Colonic mucosa (tissue), 4 donors: ENCODE results near the gene ARF1. TPM values are rescaled to one million over a fixed set of nuclear protein-coding genes. Genes with fewer than 3 reads are reported as not detected.

Experiments
- DNase-seq: peaks from one replicate; pipeline ENCODE4 v3.0.0-alpha.2; 2020
- H3K27ac ChIP-seq: fragments of 200-600 bp; one replicate; pipeline ENCODE4 v1.8.0; 2021
- H3K27me3 ChIP-seq: fragments of 200-600 bp; one replicate; pipeline ENCODE4 v1.8.0; 2021
- H3K36me3 ChIP-seq: fragments of 200-600 bp; one replicate; pipeline ENCODE4 v1.8.0; 2021
- H3K4me1 ChIP-seq: fragments of 200-600 bp; one replicate; pipeline ENCODE4 v1.8.0; 2021; ENCODE audit warnings: mild to moderate bottlenecking
- H3K4me3 ChIP-seq: fragments of 200-600 bp; one replicate; pipeline ENCODE4 v1.8.0; 2021
- H3K9ac ChIP-seq, 2 donors: one replicate each; pipeline ENCODE4 v1.7.0; 2013; ENCODE audit warnings: control low read depth in 2 of 2, low read depth in 2 of 2, low read length in 2 of 2
- H3K9me3 ChIP-seq: fragments of 200-600 bp; one replicate; pipeline ENCODE4 v1.8.0; 2021
- CTCF ChIP-seq: fragments of 200-600 bp; IDR thresholded peaks from one replicate; pipeline ENCODE4 v1.8.0; 2022; ENCODE audit warnings: antibody characterized with exemption, mild to moderate bottlenecking
- intact Hi-C: fragments of 100-400 bp; cut with DNase I; formaldehyde crosslinking; loops from one replicate; pipeline ENCODE4 v1.14.1; 2022
- total RNA-seq, 2 donors: library from RNA; stranded (reverse); fragmentation: NEBNext Ultra II Directional in 1 of 2; extraction: Animal tissue kit (Norgen Biotek cat#: 25700) in 1 of 2; gene quantifications; one replicate each; pipeline ENCODE4 v1.2.1, GENCODE V29; 2021
- donor health status: healthy.
- donor health status: DM: no; HTN: no; CAD: no.
- donor health status: DM: no; HTN: no; CAD: no.

ARF1 gene
- total RNA-seq, 2 donors from 2014 or later = 522 to 586 TPM

GRCh38 chr1:228142155-228142691 lies 59.7 kb downstream of the ARF1 start:
- H3K9me3 ChIP-seq = no peaks in the 10 kb centered on the region
- intact Hi-C loops = no loop called here
- peak overlapping the region; percentile 93 to 95 for H3K9ac ChIP-seq
- DNase-seq = no peak
- H3K36me3 ChIP-seq = no peaks in the 10 kb centered on the region
- TF ChIP-seq CTCF = no peak
- H3K27ac ChIP-seq = peak overlapping the region; percentile 95
- no peaks in the 10 kb centered on the region for H3K27me3 ChIP-seq
- H3K4me1 ChIP-seq = peaks cover 15% of the 10 kb centered on the region
- H3K4me3 ChIP-seq = peak overlapping the region; percentile 73

GRCh38 chr1:228142701-228143136 lies 60.2 kb downstream of the ARF1 start:
- no peaks in the 10 kb centered on the region for H3K27me3 ChIP-seq
- H3K9ac ChIP-seq = peak overlapping the region; percentile 3 to 93
- intact Hi-C loops = no loop called here
- H3K36me3 ChIP-seq = no peaks in the 10 kb centered on the region
- DNase-seq = no peak
- no peak overlapping the region for H3K4me3 ChIP-seq
- H3K27ac ChIP-seq = no peak overlapping the region
- no peaks in the 10 kb centered on the region for H3K9me3 ChIP-seq
- TF ChIP-seq CTCF = no peak
- peaks cover 15% of the 10 kb centered on the region for H3K4me1 ChIP-seq

GRCh38 chr1:228143480-228144192 lies 61.1 kb downstream of the ARF1 start:
- Histone ChIP-seq H3K27me3 (no peaks in the 10 kb centered on the region), H3K36me3 (no peaks in the 10 kb centered on the region), H3K27ac (no peak overlapping the region), H3K9ac (no peak overlapping the region), H3K9me3 (no peaks in the 10 kb centered on the region), H3K4me3 (no peak overlapping the region), H3K4me1 (peaks cover 15% of the 10 kb centered on the region)
- no peak for TF ChIP-seq CTCF
- DNase-seq = no peak
- intact Hi-C loops = no loop called here

- Histone ChIP-seq H3K4me1 (peaks cover 15% of the 10 kb centered on the region), H3K9ac (no peak overlapping the region)
Observed at GRCh38 chr1:228144193-228144992, 61.9 kb downstream of the ARF1 start.

More at GRCh38 chr1:228144193-228144992, 61.9 kb downstream of the ARF1 start:
- Histone ChIP-seq H3K27me3 (no peaks in the 10 kb centered on the region), H3K4me3 (no peak overlapping the region), H3K9me3 (no peaks in the 10 kb centered on the region), H3K36me3 (no peaks in the 10 kb centered on the region), H3K27ac (no peak overlapping the region)
- no peak for TF ChIP-seq CTCF
- no peak for DNase-seq
- intact Hi-C loops = no loop called here
